GF-D8 (cell line): ENCODE results near the gene SERINC3.
"Not testable (repeated sequence)": the region's sequence is repeated elsewhere in the genome, so short reads cannot be mapped to it uniquely, and the experiment has no call there.

Experiments used
- DNase-seq: peaks from one replicate; lab custom pipeline; 2025; lab: John Stamatoyannopoulos, UW

The SERINC3 gene

DNA sequence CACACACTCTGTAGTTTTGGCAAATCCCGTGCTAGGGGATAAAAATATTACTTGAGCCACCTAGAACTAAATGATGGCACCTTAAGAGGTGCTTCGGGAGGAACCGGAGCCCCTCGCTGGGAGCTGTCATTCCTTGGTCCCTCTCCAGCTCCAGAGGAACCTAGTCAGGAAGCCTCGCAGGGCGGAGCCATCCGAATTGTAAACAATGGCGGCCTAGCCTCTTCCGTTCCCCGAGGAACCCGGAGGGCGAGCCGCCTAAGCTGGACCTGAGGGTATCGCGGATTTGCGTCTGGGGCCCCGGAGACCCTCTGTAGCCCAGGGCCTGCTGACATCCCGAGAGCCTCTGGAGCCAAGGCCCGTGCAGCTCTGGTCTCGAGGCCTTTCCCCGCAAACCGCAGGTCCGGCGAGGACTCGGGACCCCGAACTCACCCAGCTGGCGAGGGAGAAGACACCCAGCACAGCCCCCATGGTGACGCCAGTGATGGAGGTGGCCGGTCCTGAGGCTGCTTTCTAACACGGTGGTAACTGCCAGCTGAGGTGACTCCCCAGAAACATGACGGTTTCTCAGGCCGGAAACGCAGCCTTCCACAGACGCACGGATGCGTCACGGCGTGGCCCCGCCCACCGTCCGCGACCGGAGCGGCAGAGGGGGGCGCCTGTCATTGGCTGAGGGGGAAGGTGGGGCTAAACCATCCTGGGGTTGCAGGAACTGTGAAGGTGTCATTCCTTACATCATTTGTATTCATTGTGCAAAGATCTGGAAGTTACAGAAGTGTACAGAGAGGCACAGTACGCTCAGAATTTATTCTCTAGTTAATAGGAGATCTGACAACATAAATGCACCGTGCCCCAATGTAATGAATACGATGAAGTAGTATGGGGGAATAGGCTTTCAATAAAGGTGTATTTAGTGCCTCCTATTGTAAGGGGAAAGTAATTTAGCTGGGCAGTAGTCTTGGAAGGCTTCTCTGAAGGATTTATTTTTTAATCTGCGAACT lies at the start of gene SERINC3:
SERINC3 (minus strand) TSS at position 587 of the 998 bp plus-strand sequence; CDS start at position 468, 119 bp downstream.
- DNase-seq = peak; percentile 83

- DNase-seq = no peak
Measured at GRCh38 chr20:44571362-44571988, 49.6 kb upstream of the SERINC3 start.

DNA sequence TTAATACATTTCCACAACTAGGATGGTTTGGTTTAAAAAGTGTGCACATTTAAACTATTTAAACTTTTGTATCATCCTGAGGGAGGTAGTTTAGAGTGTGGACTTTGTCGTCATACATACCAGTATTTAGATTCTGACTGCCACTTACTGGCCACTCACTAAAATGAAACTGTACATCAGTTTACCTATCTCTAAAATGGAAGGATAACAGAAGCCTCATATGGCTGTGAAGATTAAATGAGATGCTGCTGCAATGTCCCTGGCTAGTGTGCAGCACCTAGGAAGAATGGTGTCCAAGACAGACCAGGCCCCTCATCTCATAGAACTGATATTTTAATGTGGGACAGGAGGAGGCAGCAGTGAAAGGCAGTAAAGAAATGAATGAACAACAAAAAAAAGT lies 48.5 kb upstream of the SERINC3 start:
- no peak for DNase-seq

DNA sequence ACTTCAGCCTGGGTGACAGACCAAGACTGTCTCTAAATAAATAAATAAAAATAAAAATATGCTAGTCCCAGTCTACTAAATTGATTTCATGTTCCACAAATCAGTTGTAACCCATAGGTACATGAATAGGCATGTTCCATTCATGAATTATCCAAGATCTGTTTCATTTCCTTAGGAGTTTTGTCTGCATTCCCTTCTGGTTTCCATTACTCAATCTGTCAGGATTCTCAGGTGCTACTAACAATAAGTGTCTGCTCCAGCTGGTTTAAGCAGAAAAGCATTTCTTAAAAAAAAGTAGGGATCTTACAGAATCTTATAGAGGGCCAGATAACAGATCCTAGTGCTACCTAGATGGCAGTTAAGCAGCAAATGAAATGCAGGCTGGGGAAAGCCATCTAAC lies 44.9 kb upstream of the SERINC3 start:
- DNase-seq = no peak

DNA sequence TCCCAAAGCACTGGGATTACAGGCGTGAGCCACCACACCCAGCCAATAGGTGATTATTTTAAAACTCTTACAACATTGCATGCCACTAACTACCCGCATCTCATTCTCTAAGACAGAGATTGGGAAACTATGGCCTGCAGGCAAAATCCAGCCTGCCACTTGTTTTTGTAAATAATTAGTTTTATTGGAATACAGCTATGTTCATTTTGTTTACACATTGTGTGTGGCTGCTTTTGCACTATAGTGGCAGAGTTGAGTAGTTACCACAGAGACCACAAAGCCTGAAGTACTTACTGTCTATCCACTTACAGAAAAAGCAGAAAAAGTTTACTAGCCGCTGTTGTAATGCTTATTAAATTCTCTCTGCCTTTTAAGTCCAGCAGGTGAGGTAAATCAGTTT lies 44.1 kb upstream of the SERINC3 start:
- no peak for DNase-seq

GRCh38 chr20:44561876-44562275 lies 40.0 kb upstream of the SERINC3 start:
- no peak for DNase-seq

DNA sequence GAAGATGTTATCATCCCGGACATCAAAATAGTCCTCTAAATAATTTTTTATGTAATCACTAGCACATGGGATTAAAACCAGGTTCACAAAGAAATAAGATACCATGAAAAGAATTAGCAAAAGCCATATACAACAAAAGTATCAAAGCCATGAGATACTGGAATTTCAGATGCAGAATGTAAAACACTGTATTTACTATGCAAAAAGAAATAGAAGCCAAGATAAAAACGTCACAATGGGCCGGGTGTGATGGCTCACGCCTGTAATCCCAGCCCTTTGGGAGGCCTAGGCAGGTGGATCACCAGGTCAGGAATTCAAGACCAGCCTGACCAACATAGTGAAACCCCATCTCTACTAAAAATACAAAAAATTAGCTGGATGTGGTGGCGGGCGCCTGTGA lies 38.9 kb upstream of the SERINC3 start:
- DNase-seq = not testable (repeated sequence)

DNA sequence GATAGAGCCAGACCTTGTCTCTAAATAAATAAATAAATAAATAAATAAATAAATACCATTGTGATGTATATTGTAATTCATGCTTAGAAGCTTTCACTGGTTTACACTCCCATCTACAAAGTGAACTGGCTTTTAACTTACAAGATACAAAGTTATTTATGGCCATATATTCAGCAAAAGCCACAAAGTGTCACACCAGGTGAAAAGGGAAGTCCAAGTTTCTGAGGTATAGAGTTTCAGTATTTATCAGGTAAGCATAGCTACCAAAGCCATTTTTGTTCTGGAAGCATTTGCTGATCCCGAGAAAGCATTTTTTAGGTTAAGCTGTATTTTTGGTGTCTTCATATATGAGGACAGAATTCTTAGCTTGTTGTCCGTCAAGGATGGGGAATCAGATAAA lies 38.4 kb upstream of the SERINC3 start:
- DNase-seq = no peak

DNA sequence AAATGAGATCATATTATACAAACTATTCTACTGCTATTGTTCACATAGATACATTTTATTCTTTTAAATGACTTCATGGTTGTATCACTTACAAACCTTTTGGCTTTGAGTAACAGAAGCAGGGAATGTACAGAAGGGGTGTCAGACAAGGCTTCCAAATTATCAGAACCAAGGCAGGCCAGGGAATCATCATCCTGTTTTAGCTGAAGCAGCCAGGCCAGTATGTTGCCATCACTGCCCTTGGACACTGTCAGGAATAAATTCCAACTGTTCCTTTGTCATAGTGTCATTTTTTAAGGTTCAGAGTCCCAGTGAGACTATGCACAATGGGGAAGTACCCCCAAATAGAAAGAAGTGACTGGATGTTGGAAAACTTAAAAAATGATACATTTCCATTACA lies 37.4 kb upstream of the SERINC3 start:
- DNase-seq = no peak

DNA sequence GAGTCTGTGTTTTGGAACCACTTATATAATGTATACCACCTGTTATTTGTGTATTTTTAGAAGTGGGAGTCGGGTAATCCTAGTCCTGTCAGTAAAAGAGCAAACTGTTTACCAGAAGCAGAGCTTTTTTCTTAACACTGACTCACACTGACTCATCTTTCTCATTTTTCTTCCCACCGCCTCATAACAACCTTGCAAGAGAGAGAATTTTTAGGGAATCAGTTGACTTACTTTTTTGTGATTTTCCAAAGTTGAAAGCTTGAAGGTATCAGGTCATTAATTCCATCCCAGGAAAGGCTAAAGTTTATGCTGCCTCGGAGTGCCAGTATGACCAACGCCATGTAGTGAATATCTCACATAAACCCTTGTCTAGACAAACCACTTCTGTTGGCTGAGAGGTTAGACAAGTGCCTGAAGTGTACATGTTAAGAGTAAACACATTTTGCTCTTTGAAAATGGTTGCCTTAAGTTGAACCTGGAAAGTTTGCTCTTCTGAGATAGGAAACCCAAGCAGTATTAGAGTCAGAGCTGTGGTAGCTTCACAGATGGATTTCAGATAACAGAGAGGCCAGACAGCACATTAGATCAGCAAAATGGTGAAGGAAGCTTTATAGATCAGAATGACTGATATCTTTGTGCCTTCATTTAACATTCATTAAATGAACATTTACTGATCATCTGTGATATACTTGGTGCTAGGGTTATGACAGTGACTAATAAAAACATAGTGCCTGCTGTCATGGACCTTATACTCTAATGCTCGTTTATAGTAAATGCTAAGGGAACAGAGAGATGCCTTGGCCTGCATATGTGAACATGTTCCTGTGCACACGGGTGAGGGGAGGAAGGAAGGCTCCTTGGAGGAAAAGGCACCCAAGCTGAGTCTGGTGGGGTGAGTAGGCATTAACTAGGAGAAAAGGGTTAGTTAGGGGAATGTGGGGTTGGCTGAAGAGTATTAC lies 31.4 kb upstream of the SERINC3 start:
- DNase-seq = no peak

- no peak for DNase-seq
Measured at GRCh38 chr20:44552568-44552949, 30.7 kb upstream of the SERINC3 start.

GRCh38 chr20:44552050-44552449 lies 30.2 kb upstream of the SERINC3 start:
- DNase-seq = no peak

- no peak for DNase-seq
Measured at GRCh38 chr20:44549123-44549522, 27.3 kb upstream of the SERINC3 start.

GRCh38 chr20:44547419-44547818 lies 25.5 kb upstream of the SERINC3 start:
- DNase-seq = no peak

- DNase-seq = no peak
Measured at GRCh38 chr20:44544263-44544662, 22.4 kb upstream of the SERINC3 start.

GRCh38 chr20:44543358-44543757 lies 21.5 kb upstream of the SERINC3 start:
- DNase-seq = no peak

DNA sequence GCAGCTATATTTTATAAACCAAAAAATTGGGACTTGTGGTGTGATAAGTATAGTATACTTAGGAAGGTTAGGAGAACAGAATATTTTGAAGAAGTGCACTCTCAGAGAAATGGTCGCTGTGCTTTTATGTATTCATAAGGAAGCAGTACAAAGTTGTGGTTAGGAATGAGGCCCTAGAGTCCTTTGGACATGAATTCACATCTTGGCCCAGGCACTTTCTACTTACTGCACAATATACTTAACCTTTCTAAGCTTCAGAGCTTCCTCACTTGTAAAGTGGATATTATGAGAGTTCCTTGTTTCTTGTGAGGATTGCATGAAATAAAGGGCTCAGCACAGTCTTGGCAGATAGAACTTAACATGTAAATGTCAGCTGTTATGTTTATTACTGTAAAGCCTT lies 21.0 kb upstream of the SERINC3 start:
- no peak for DNase-seq

GRCh38 chr20:44541992-44542391 lies 20.1 kb upstream of the SERINC3 start:
- no peak for DNase-seq

DNA sequence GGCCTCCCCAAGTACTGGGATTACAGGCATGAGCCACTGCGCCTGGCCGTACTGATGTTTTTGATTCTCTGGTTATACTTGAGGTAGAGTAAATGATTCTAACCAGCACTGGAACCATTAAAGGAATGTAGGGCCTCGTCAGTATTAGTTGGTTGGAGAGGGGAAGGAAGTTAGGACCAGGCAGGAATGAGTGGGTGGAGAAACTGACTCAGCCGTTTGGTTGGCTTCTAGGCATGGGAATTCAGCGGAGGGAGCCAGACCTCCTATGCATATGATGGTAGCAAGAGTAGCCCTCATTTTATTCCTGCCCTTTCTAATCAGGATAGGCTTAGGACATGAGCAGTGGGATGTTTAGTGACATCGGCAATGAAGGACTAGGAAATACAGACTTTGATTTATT lies 19.0 kb upstream of the SERINC3 start:
- DNase-seq = no peak

DNA sequence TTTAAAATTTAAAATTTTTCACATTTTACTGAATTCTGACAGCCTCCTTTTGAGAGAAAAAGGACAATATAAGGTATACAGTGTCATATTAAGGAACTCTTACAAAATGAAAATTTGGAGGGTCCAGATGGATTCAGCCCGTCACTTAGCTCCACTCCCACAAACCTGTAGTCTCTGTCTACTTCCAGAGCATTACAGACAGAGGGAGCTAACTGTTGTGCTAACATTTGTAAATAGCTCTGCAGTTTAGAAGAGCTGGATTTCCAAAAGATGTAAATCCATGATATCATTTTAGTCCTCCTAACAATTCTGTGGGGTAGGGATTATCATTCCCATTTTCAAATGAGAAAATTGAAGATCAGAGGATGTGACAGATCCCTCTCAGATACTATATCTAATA lies 16.1 kb upstream of the SERINC3 start:
- DNase-seq = no peak

GRCh38 chr20:44536175-44536574 lies 14.3 kb upstream of the SERINC3 start:
- no peak for DNase-seq

GRCh38 chr20:44533928-44534327 lies 12.1 kb upstream of the SERINC3 start:
- no peak for DNase-seq
